Stimulated activated CD8-positive, alpha-beta memory T cell treated with anti-CD3 and anti-CD28 coated beads, Interleukin-12 subunit alpha, Interleukin-12 subunit beta, amount 100 ng/mL, for 4 hours (primary cell): ENCODE measurements around the gene BSN.

Source experiments
- DNase-seq: peaks from one replicate; pipeline ENCODE4 v3.0.0-alpha.2; 2020; ENCODE audit warnings: low read depth

The BSN gene, protein sequence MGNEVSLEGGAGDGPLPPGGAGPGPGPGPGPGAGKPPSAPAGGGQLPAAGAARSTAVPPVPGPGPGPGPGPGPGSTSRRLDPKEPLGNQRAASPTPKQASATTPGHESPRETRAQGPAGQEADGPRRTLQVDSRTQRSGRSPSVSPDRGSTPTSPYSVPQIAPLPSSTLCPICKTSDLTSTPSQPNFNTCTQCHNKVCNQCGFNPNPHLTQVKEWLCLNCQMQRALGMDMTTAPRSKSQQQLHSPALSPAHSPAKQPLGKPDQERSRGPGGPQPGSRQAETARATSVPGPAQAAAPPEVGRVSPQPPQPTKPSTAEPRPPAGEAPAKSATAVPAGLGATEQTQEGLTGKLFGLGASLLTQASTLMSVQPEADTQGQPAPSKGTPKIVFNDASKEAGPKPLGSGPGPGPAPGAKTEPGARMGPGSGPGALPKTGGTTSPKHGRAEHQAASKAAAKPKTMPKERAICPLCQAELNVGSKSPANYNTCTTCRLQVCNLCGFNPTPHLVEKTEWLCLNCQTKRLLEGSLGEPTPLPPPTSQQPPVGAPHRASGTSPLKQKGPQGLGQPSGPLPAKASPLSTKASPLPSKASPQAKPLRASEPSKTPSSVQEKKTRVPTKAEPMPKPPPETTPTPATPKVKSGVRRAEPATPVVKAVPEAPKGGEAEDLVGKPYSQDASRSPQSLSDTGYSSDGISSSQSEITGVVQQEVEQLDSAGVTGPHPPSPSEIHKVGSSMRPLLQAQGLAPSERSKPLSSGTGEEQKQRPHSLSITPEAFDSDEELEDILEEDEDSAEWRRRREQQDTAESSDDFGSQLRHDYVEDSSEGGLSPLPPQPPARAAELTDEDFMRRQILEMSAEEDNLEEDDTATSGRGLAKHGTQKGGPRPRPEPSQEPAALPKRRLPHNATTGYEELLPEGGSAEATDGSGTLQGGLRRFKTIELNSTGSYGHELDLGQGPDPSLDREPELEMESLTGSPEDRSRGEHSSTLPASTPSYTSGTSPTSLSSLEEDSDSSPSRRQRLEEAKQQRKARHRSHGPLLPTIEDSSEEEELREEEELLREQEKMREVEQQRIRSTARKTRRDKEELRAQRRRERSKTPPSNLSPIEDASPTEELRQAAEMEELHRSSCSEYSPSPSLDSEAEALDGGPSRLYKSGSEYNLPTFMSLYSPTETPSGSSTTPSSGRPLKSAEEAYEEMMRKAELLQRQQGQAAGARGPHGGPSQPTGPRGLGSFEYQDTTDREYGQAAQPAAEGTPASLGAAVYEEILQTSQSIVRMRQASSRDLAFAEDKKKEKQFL (N-terminal part only)

DNA sequence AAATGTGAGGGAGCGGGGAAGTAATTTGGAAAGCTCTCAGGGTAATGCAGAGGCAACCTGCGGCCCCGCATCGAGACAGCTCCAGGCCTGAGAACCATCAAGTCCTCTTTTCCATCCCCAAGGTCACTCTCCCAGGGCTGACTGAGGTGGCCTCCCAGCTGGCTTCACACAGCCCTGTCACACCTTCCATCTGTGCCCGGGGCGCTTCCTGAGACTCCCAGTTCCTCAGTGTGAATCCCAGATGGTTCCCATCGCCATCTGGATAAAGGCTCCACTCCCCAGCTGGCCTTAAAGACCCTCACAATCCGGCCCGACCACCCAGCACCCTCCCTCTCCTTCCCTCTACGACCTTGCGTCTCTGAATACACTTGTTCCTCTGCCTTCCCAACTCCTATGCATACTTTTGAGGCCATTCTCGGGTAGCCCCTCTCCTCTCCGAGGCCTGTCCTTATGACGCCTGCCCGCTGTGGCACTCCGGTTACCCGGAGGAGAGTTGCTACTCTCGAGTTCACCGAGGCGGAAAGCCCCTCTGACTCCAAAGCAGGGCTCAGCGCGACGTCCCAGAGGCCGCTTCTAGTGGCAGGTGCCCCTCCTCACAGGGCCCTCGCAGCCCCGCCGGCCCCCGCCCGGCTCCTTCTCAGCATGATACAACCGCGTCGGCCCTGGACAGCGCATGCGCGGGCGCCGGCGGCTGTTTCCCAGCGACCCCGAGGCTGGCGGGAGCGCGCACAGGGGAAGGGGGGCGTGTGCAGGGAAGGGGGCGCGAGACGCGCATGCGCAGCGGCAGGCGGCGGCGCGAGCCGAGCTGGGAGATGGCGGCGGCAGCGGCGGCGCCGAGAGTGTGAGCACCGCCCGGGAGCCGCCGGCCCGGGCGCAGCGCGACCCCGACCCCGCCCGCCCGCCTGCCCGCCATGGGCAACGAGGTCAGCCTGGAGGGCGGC, at the start of gene BSN:
BSN (plus strand) TSS at position 786 of the 941 bp plus-strand sequence; CDS start at position 912, 126 bp downstream.
- DNase-seq, result peak; percentile 84

DNA sequence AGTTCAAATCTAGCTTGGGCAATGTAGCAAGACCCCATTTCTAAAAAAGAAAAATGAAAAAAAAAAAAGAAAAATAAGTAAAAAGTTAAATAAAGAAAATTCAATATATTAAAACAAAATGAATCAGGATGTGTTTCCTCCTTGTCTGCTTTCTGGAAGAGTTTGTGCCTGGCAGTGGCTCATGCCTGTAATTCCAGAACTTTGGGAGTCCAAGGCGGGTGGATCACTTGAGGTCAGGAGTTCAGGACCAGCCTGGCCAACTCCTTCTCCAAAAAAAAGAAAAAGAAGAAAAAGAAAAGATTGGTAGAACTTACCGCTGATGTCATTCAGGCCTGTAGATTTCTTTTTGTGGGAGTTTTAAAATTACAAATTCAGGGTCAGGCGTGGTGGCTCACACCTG, 47.4 kb upstream of the BSN start:
- DNase-seq, result no peak

DNA sequence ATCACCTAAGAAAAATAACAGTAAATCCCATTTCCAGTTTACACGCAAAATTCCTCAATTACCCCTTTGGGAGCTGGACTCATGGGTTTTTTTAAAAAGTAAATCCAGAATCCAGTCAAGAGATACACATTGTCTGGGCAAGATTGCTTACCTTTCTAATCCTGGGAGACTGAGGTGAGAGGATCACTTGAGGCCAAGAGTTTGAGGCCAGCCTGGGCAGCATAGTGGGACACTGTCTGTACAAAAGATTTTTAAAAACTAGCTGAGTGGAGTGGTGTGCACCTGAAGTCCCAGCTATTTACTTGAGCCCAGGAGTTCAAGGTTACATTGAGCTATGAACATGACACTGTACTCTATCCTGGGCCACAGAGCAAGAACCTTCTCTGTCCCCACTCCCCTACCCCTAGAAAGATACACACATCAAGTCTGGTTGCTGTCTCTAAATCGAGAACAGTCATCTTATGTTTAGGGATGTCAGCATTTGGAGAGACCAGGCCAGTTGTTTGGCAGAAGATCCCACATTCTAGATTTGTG, 45.2 kb upstream of the BSN start:
- DNase-seq, result no peak

DNA sequence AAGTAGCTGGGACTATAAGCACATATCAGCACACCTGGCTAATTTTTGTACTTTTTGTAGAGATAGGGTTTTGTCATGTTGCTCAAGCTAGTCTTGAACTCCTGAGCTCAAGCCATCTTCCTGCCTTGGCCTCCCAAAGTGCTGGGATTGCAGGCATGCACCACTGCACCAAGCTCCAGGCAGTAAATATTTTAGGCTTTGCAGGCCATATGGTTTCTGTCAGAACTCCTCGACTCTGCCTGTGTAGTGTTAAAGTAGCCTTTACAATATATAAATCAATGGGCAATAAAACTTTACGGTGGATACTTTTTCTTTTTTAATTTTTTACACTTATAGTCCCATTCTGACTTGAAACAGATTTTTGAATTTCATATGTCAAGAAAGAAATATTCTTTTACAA, 42.6 kb upstream of the BSN start:
- no peak for DNase-seq

DNA sequence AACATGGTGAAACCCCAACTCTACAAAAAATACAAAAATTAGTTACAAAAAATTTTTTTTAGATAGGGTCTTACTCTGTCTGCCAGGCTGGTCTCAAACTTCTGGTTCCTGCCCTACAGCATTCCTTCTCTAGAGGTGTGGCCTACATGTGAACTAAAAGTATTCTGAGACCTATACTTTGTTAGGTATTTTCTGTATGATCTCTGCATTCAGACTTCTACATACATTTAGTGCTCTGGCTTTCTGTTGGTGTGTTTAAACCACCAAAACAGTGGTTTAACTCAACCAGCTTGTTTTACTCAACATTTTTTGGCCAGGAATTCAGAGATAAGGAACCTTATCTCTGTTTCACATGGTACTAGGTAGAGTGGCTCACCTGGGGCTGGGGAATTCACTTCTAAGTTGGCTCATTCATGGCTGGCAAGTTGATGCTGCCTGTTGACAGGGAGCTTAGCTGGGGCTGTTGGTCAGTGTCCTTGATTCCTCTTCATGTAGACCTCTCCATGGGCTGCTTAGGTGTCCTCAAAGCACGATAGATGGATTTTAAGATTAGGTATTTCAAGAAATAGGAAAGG, 41.4 kb upstream of the BSN start:
- no peak for DNase-seq

DNA sequence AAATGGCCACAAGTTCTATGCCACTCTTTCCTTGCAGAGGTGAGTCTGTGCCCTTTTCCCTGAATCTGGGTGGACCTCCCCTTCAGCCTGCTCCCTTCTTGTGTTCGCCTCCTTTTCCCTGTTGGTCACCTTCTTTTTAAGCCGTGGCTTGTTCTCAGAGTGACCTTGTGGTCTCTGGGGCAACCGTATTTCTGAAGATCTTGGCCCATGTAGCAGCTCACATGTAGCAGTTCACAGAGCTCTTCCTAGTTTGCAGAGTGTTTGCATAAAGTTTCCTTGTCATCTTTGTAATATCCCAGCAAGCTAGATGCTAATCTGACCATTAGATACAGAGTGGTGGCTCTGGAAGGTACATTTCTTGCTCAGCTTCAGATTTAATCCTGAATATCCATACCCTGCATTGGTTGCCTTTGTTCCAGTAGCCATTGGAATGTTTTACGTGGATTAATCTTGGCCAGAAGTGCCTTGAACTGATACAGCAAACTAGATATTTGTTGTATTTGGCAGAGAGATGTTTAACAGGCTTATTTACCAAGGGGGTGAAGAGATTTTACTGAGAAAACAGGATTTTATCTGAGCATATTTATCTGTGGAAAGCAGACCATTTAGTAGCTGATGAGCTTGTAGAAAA, 40.7 kb upstream of the BSN start:
- DNase-seq, result no peak

DNA sequence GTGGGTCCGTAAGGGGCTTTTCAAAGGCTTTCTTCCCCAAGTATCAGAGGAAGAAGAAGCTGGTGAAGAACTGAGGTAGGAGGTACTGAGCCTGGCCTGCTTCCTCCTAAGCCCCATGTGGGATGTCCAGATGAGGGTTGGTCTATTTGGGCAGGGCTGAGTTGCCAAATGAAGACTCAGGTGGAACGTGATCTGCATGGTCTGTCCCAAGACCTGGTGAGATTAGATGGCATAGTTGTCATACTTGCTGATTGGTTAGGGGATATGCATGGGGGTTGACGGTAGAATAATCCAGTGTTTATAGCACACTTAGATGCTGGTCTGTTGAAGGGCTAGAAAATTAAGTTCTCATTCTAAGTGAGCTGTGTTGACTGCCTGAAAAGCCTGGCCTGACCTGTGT, 36.3 kb upstream of the BSN start:
- no peak for DNase-seq

DNA sequence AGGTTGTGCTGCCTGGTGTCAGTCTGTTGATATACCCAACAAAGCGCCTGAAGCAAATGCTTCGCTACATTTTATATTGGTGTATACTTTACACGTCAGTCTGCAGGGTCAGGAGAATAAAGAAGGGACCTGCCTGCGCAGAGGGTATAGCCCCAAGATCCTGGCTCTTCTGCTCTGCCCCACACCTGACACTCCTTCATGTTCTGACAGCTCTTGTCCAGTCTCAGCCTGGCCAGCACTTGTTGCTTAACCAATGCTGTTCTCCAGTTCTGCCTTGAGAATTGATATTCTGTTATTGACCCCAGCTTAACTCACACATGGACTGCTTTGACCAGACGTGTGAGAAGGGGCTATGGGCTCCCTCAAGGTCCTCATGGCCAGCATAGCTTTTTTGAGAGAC, 35.8 kb upstream of the BSN start:
- no peak for DNase-seq

DNA sequence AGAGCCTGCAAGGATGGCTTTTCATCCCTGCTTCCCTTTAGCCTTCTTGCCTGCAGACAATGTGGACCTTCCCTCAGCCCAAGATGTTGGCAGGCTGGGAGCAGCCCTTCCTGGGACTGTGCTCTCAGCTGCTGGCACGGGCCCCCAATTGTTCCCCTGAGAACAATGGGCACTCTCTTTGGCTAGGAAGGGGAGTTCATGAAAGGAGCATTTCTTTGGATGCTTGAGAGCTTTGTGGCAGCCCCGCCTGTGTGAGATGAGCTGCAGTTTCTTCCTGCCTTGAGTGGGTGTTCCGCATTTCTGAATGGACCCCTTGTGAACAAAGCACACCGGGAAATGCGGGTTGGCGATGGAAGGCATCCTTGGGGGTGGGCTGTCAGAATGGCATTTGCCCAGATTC, 35.0 kb upstream of the BSN start:
- DNase-seq, result no peak

DNA sequence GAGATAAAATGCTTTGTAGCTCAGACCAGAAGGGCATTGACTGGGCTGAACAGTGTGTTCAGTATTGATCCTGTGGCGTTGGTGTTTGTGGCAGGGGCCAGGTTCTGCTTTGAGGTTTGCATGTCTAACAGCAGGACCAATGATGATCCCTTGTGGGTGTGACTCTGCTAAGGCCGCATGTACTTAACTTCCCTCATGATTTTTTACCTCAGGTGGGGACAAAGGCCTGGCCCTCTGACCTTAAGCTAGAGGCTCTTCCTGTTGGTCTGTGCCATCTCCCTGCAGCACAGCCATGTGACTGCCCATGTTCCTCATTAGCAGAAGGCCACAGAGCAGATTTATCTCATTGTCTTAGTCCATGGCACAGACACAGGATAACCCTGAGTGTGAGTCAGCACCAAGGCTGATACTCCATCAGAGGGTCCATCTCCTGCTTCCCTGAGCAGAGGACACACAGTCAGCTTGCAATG, 34.3 kb upstream of the BSN start:
- DNase-seq, result no peak

DNA sequence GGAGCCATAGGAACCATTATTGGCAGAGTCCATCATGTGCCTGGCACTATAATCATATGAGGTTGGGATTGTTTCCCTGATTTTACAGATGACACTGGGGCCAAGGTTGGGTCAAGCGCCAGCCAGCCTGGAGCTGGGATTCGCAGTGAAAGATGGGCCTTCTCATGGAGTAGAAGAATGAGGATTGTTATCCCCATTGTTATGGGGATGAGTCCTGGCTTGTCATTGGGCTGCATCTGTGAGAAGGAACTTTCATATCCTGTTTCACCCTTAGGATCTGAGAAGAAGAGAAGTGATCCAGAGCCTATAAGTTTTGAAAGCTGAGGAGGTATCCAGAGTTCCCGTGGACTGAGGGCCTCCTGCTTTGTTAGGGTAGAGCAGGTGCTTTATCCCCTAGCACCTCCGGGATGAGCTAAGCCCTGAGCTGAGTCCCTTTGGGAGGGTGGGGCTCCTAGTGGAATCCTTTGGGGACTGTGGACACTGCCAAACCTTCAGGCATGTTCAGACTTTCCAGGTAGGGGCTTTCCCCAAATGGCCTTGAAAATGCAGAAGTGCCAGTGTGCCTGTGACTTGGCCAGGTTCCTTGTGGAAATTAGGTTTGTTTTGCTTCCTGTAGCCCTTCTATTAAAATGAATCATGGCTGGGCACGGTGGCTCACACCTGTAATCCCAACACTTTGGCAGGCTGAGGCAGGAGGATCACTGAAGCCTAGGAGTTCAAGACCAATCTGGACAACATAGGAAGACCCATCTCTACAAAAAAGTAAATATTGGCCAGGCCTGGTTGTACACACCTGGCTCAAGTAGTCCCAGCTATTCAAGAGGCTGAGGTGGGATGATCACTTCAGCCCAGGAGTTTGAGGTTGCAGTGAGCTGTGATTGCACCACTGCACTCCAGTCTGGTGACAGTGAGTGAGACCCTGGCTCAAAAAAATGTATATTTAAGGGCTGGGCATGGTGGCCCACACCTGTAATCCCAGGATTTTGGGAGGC, 30.2 kb upstream of the BSN start:
- DNase-seq, result no peak

DNA sequence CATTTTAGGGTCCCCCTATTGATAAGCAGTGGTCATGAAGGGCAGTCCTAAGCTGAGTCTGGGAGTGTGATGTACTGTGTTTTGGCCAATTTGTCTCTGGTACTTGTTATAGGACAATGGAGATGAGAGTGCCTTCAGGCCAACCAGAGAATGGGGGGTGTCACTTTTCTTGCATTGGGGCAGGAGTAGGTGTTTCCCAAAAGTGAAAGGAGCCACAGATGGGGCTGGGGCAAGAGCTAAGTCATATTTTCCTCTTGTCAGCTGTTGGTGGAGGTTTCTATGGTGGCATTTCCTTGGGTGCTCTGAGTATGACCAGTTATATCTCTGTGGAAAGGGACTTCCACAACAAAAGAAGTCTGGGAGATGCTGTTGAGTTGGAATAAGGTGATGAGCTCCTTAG, 24.7 kb upstream of the BSN start:
- no peak for DNase-seq

DNA sequence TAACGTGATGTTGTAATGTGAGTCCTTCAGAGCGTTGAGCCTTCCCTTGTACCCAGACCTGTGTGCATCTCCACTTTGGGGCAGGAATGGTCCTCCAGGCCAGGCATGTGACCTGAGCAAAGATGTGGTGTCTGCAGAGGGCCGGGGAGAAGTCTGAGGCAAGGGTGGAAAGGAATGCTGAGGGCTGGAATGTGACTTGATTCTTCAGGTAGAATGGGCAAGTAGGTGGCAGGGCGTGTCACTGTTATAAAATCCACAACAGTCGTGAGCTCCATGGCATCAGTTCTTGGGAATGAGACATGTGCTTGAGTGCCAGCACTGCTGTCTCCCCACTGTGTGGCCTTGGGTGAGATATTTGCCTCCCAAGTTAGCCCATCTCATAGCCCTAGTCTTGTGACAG, 24.0 kb upstream of the BSN start:
- DNase-seq, result no peak

DNA sequence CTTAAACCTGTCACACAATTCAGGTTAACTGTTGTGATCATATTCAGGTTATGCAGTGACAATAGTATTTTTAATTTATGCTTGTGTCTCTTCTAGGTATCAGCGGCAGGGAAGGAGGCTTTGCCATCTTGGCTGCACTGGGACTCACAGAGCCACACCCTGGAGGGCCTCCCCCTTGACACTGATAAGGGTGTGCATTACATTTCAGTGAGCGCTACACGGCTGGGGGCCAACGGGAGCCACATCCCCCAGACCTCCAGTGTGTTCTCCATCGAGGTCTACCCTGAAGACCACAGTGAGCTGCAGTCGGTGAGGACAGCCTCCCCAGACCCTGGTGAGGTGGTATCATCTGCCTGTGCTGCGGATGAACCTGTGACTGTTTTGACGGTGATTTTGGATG, 23.6 kb upstream of the BSN start:
- no peak for DNase-seq

DNA sequence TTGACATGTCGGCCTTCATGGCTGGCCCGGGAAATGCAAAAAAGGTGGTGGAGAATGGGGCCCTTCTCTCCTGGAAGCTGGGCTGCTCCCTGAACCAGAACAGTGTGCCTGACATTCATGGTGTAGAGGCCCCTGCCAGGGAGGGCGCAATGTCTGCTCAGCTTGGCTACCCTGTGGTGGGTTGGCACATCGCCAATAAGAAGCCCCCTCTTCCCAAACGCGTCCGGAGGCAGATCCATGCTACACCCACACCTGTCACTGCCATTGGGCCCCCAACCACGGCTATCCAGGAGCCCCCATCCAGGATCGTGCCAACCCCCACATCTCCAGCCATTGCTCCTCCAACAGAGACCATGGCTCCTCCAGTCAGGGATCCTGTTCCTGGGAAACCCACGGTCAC, 23.1 kb upstream of the BSN start:
- no peak for DNase-seq

DNA sequence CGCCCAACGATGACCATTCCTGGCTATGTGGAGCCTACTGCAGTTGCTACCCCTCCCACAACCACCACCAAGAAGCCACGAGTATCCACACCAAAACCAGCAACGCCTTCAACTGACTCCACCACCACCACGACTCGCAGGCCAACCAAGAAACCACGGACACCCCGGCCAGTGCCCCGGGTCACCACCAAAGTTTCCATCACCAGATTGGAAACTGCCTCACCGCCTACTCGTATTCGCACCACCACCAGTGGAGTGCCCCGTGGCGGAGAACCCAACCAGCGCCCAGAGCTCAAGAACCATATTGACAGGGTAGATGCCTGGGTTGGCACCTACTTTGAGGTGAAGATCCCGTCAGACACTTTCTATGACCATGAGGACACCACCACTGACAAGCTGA, 22.6 kb upstream of the BSN start:
- no peak for DNase-seq

DNA sequence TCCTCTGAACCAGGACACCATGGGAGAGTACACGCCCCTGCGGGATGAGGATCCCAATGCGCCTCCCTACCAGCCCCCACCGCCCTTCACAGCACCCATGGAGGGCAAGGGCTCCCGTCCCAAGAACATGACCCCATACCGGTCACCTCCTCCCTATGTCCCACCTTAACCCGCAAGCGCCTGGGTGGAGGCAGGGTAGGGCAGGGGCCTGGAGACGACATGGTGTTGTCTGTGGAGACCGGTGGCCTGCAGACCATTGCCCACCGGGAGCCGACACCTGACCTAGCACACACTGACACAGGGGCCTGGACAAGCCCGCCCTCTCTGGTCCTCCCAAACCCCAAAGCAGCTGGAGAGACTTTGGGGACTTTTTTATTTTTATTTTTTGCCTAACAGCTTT, 21.2 kb upstream of the BSN start:
- DNase-seq, result no peak

DNA sequence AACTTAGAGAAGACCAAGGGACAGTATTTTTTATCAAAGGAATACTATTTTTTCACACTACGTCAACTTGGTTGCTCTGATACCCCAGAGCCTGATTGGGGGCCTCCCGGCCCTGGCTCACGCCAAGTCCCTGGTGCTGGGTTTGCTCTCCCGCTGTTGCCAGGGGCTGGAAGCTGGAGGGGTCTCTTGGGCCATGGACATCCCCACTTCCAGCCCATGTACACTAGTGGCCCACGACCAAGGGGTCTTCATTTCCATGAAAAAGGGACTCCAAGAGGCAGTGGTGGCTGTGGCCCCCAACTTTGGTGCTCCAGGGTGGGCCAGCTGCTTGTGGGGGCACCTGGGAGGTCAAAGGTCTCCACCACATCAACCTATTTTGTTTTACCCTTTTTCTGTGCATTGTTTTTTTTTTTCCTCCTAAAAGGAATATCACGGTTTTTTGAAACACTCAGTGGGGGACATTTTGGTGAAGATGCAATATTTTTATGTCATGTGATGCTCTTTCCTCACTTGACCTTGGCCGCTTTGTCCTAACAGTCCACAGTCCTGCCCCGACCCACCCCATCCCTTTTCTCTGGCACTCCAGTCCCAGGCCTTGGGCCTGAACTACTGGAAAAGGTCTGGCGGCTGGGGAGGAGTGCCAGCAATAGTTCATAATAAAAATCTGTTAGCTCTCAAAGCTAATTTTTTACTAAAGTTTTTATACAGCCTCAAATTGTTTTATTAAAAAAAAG, 20.3 kb upstream of the BSN start:
- DNase-seq, result no peak
